ENCODE measurements around the gene ABHD2. TPM values are rescaled to one million over a fixed set of nuclear protein-coding genes. Genes with fewer than 3 reads are reported as not detected.

ABHD2 gene, protein sequence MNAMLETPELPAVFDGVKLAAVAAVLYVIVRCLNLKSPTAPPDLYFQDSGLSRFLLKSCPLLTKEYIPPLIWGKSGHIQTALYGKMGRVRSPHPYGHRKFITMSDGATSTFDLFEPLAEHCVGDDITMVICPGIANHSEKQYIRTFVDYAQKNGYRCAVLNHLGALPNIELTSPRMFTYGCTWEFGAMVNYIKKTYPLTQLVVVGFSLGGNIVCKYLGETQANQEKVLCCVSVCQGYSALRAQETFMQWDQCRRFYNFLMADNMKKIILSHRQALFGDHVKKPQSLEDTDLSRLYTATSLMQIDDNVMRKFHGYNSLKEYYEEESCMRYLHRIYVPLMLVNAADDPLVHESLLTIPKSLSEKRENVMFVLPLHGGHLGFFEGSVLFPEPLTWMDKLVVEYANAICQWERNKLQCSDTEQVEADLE
- 100 to 1,000 TPM in 1 of 7 donors, 10 to 100 TPM in 6; 37.2 to 107 (median 89.5) TPM for total RNA-seq
- 100 to 1,000 TPM in 1 of 2 donors, 10 to 100 TPM in 1; 17.0 to 100 TPM for polyA plus RNA-seq
- long read RNA-seq, donor 1, full-length matches to known transcripts = 9 of 45 reads
- long read RNA-seq, donor 1, partial matches to known transcripts = 5 of 45 reads
- long read RNA-seq, donor 1, other reads (novel, unspliced or antisense) = 31 of 45 reads
- long read RNA-seq, donor 2, full-length matches to known transcripts = 2 of 9 reads
- long read RNA-seq, donor 2, partial matches to known transcripts = 7 of 9 reads
- long read RNA-seq, donor 2, other reads (novel, unspliced or antisense) = 0 of 9 reads
- long read RNA-seq, donor 3, full-length matches to known transcripts = 8 of 49 reads
- long read RNA-seq, donor 3, partial matches to known transcripts = 1 of 49 reads
- long read RNA-seq, donor 3, other reads (novel, unspliced or antisense) = 40 of 49 reads

- WGBS, 3 donors = 0 to 1% (median 1%) methylated on average over 42 to 51 of the region's 51 CpGs
- DNase-seq = peak; percentile 98 to 100 (median 99)
- Histone ChIP-seq H3K27me3 (no peaks in the 10 kb centered on the region), H3K27ac (peak within 1 kb of the TSS; percentile 74 to 91), H3K4me3 (peak within 1 kb of the TSS; percentile 98), H3K36me3 (no peaks in the 10 kb centered on the region), H3K9me3 (no peaks in the 10 kb centered on the region), H3K4me1 (ENCODE audit: insufficient read depth) (peaks cover 9% of the 10 kb centered on the region)
- TF ChIP-seq EP300 (IDR thresholded peaks at IDR 0.05) (no peak), CTCF (IDR thresholded peaks at IDR 0.05) (peak in 1 of 3 donors; percentile 15), POLR2A (IDR thresholded peaks at IDR 0.05) (peak; percentile 69)
- intact Hi-C loops (cut with DNase I) = no loop called here
Measured at GRCh38 chr15:89087830-89088604, at the start of gene ABHD2. ABHD2 (plus strand) TSS chr15:89088456; CDS start chr15:89116328, 27,872 bp downstream.

GRCh38 chr15:89039142-89039541, 49.1 kb upstream of the ABHD2 start:
- no peaks in the 10 kb centered on the region for H3K27me3 ChIP-seq
- no peak for DNase-seq
- H3K4me3 ChIP-seq = no peak overlapping the region
- H3K4me1 ChIP-seq (ENCODE audit: insufficient read depth) = no peaks in the 10 kb centered on the region
- no peaks in the 10 kb centered on the region for H3K9me3 ChIP-seq
- intact Hi-C loops (cut with DNase I) = no loop called here
- TF ChIP-seq POLR2A (IDR thresholded peaks at IDR 0.05) (no peak), CTCF (IDR thresholded peaks at IDR 0.05) (no peak), EP300 (IDR thresholded peaks at IDR 0.05) (no peak)
- WGBS, 3 donors = 43 to 55% (median 52%) methylated on average over 5 of the region's 5 CpGs
- no peak overlapping the region for H3K27ac ChIP-seq
- H3K36me3 ChIP-seq = no peaks in the 10 kb centered on the region

- intact Hi-C loops (cut with DNase I) = no loop called here
- Histone ChIP-seq H3K9me3 (no peaks in the 10 kb centered on the region), H3K4me3 (no peak overlapping the region), H3K27me3 (no peaks in the 10 kb centered on the region), H3K36me3 (no peaks in the 10 kb centered on the region), H3K4me1 (ENCODE audit: insufficient read depth) (no peaks in the 10 kb centered on the region), H3K27ac (no peak overlapping the region)
- no peak for DNase-seq
- WGBS, 3 donors = 77 to 86% (median 77%) methylated on average over 5 of the region's 5 CpGs
- TF ChIP-seq POLR2A (IDR thresholded peaks at IDR 0.05) (no peak), EP300 (IDR thresholded peaks at IDR 0.05) (no peak), CTCF (IDR thresholded peaks at IDR 0.05) (no peak)
Measured at GRCh38 chr15:89041507-89041906, 46.7 kb upstream of the ABHD2 start.

GRCh38 chr15:89042387-89042786, 45.9 kb upstream of the ABHD2 start:
- intact Hi-C loops (cut with DNase I) = no loop called here
- Histone ChIP-seq H3K4me1 (ENCODE audit: insufficient read depth) (no peaks in the 10 kb centered on the region), H3K27me3 (no peaks in the 10 kb centered on the region), H3K27ac (no peak overlapping the region), H3K4me3 (no peak overlapping the region), H3K36me3 (no peaks in the 10 kb centered on the region), H3K9me3 (no peaks in the 10 kb centered on the region)
- TF ChIP-seq POLR2A (IDR thresholded peaks at IDR 0.05) (no peak), CTCF (IDR thresholded peaks at IDR 0.05) (no peak), EP300 (IDR thresholded peaks at IDR 0.05) (no peak)
- 81 to 84% (median 83%) methylated on average over 5 of the region's 5 CpGs for WGBS, 3 donors
- no peak for DNase-seq

Data from ovary (tissue), 10 donors.